Activated T-helper 17 cell treated with anti-CD3 and anti-CD28 coated beads, Interleukin-2, amount 50 U/mL, for 72 hours (primary cell): Measurements from ENCODE around the gene TMEM154. TPM values are rescaled to one million over a fixed set of nuclear protein-coding genes. Genes with fewer than 3 reads are reported as not detected.

Experiments used
- ATAC-seq: fragments of 150-1000 bp; cut with Tn5 transposase; replicated peaks from 2 replicates; pipeline ENCODE4 v1.10.0; 2021; ENCODE audit warnings: mild to moderate bottlenecking, moderate library complexity
- H3K27ac Mint-ChIP-seq: one replicate; pipeline ENCODE4 v1.8.0; 2022; ENCODE audit warnings: mixed read lengths
- H3K27me3 Mint-ChIP-seq: one replicate; pipeline ENCODE4 v1.8.0; 2022; ENCODE audit warnings: mixed read lengths
- H3K36me3 Mint-ChIP-seq: one replicate; pipeline ENCODE4 v1.8.0; 2022; ENCODE audit warnings: low read depth, mild to moderate bottlenecking, mixed read lengths
- H3K4me1 Mint-ChIP-seq: one replicate; pipeline ENCODE4 v1.8.0; 2022; ENCODE audit warnings: mixed read lengths
- H3K4me3 Mint-ChIP-seq: one replicate; pipeline ENCODE4 v1.8.0; 2022; ENCODE audit warnings: mild to moderate bottlenecking, mixed read lengths
- H3K9me3 Mint-ChIP-seq: one replicate; pipeline ENCODE4 v1.8.0; 2022; ENCODE audit warnings: mixed read lengths
- total RNA-seq, 2 donors: library from RNA; stranded (reverse); gene quantifications; one replicate each; pipeline ENCODE4 v1.2.3, GENCODE V29; 2022

The TMEM154 gene
- total RNA-seq, 2 donors from 2014 or later, result 8.6 to 18.0 TPM

- Mint-ChIP-seq H3K4me1 (peaks cover 18% of the 10 kb centered on the region), H3K4me3 (peak overlapping the region; percentile 56), H3K36me3 (peaks cover 14% of the 10 kb centered on the region), H3K27ac (peak overlapping the region; percentile 90), H3K9me3 (no peaks in the 10 kb centered on the region), H3K27me3 (no peaks in the 10 kb centered on the region)
- ATAC-seq, result peak; percentile 85
These were observed 36.4 kb downstream of the TMEM154 start for GRCh38 chr4:152643153-152644035.

- H3K36me3 Mint-ChIP-seq, result peaks cover 6% of the 10 kb centered on the region
- H3K27ac Mint-ChIP-seq, result peak overlapping the region; percentile 12
- H3K4me1 Mint-ChIP-seq, result peaks cover 24% of the 10 kb centered on the region
- no peak for ATAC-seq
- no peaks in the 10 kb centered on the region for H3K27me3 Mint-ChIP-seq
- no peaks in the 10 kb centered on the region for H3K9me3 Mint-ChIP-seq
- H3K4me3 Mint-ChIP-seq, result no peak overlapping the region
These were observed 39.5 kb downstream of the TMEM154 start for GRCh38 chr4:152640058-152640921.

GRCh38 chr4:152635851-152636250 lies 43.9 kb downstream of the TMEM154 start:
- peak overlapping the region; percentile 1 for H3K27ac Mint-ChIP-seq
- no peak overlapping the region for H3K4me3 Mint-ChIP-seq
- peaks cover 5% of the 10 kb centered on the region for H3K4me1 Mint-ChIP-seq
- H3K27me3 Mint-ChIP-seq, result no peaks in the 10 kb centered on the region
- no peaks in the 10 kb centered on the region for H3K9me3 Mint-ChIP-seq
- H3K36me3 Mint-ChIP-seq, result peaks cover 25% of the 10 kb centered on the region
- no peak for ATAC-seq

- Mint-ChIP-seq H3K4me1 (peaks cover 8% of the 10 kb centered on the region), H3K4me3 (no peak overlapping the region)
These were observed 45.6 kb downstream of the TMEM154 start for GRCh38 chr4:152634110-152634760.

GRCh38 chr4:152633118-152633517 lies 46.7 kb downstream of the TMEM154 start:
- Mint-ChIP-seq H3K9me3 (no peaks in the 10 kb centered on the region), H3K36me3 (peaks cover 35% of the 10 kb centered on the region), H3K27ac (no peak overlapping the region), H3K4me1 (peaks cover 8% of the 10 kb centered on the region), H3K27me3 (no peaks in the 10 kb centered on the region), H3K4me3 (no peak overlapping the region)
- ATAC-seq, result no peak

More at GRCh38 chr4:152634110-152634760, 45.6 kb downstream of the TMEM154 start:
- H3K27ac Mint-ChIP-seq, result no peak overlapping the region
- ATAC-seq, result no peak
- no peaks in the 10 kb centered on the region for H3K9me3 Mint-ChIP-seq
- H3K27me3 Mint-ChIP-seq, result no peaks in the 10 kb centered on the region
- peaks cover 32% of the 10 kb centered on the region for H3K36me3 Mint-ChIP-seq

GRCh38 chr4:152630324-152630723 lies 49.5 kb downstream of the TMEM154 start:
- Mint-ChIP-seq H3K36me3 (peaks cover 36% of the 10 kb centered on the region), H3K27ac (no peak overlapping the region), H3K9me3 (no peaks in the 10 kb centered on the region), H3K4me3 (no peak overlapping the region), H3K4me1 (peaks cover 3% of the 10 kb centered on the region), H3K27me3 (no peaks in the 10 kb centered on the region)
- ATAC-seq, result no peak

- no peaks in the 10 kb centered on the region for H3K27me3 Mint-ChIP-seq
- no peak for ATAC-seq
- peaks cover 3% of the 10 kb centered on the region for H3K4me1 Mint-ChIP-seq
- H3K36me3 Mint-ChIP-seq, result peaks cover 36% of the 10 kb centered on the region
- H3K27ac Mint-ChIP-seq, result no peak overlapping the region
- no peaks in the 10 kb centered on the region for H3K9me3 Mint-ChIP-seq
- H3K4me3 Mint-ChIP-seq, result no peak overlapping the region
These were observed 49.9 kb downstream of the TMEM154 start for GRCh38 chr4:152629908-152630307.

- H3K4me1 Mint-ChIP-seq, result peaks cover 3% of the 10 kb centered on the region
- H3K4me3 Mint-ChIP-seq, result no peak overlapping the region
- H3K27me3 Mint-ChIP-seq, result no peaks in the 10 kb centered on the region
- no peaks in the 10 kb centered on the region for H3K9me3 Mint-ChIP-seq
- H3K36me3 Mint-ChIP-seq, result peaks cover 24% of the 10 kb centered on the region
- no peak for ATAC-seq
- no peak overlapping the region for H3K27ac Mint-ChIP-seq
These were observed 51.7 kb downstream of the TMEM154 start for GRCh38 chr4:152628128-152628527.

GRCh38 chr4:152626790-152627189 lies 53.0 kb downstream of the TMEM154 start:
- H3K4me1 Mint-ChIP-seq, result peaks cover 3% of the 10 kb centered on the region
- no peaks in the 10 kb centered on the region for H3K9me3 Mint-ChIP-seq
- H3K36me3 Mint-ChIP-seq, result peaks cover 17% of the 10 kb centered on the region
- no peaks in the 10 kb centered on the region for H3K27me3 Mint-ChIP-seq
- no peak overlapping the region for H3K4me3 Mint-ChIP-seq
- ATAC-seq, result no peak
- H3K27ac Mint-ChIP-seq, result peak overlapping the region; percentile 3

- no peaks in the 10 kb centered on the region for H3K27me3 Mint-ChIP-seq
These were observed 58.9 kb downstream of the TMEM154 start for GRCh38 chr4:152620915-152621314.

GRCh38 chr4:152620218-152620617 lies 59.6 kb downstream of the TMEM154 start:
- Mint-ChIP-seq H3K9me3 (peaks cover 4% of the 10 kb centered on the region), H3K4me3 (no peak overlapping the region), H3K4me1 (no peaks in the 10 kb centered on the region), H3K27ac (no peak overlapping the region), H3K36me3 (no peaks in the 10 kb centered on the region), H3K27me3 (no peaks in the 10 kb centered on the region)
- no peak for ATAC-seq

More at GRCh38 chr4:152620915-152621314, 58.9 kb downstream of the TMEM154 start:
- no peak for ATAC-seq
- Mint-ChIP-seq H3K27ac (no peak overlapping the region), H3K4me1 (no peaks in the 10 kb centered on the region), H3K4me3 (no peak overlapping the region), H3K9me3 (peaks cover 4% of the 10 kb centered on the region), H3K36me3 (no peaks in the 10 kb centered on the region)

GRCh38 chr4:152619556-152619955 lies 60.2 kb downstream of the TMEM154 start:
- ATAC-seq, result no peak
- H3K4me1 Mint-ChIP-seq, result no peaks in the 10 kb centered on the region
- H3K4me3 Mint-ChIP-seq, result no peak overlapping the region
- no peaks in the 10 kb centered on the region for H3K36me3 Mint-ChIP-seq
- H3K27me3 Mint-ChIP-seq, result no peaks in the 10 kb centered on the region
- H3K9me3 Mint-ChIP-seq, result peaks cover 4% of the 10 kb centered on the region
- H3K27ac Mint-ChIP-seq, result no peak overlapping the region

GRCh38 chr4:152618971-152619370 lies 60.8 kb downstream of the TMEM154 start:
- no peak for ATAC-seq
- no peaks in the 10 kb centered on the region for H3K4me1 Mint-ChIP-seq
- no peak overlapping the region for H3K4me3 Mint-ChIP-seq
- H3K27ac Mint-ChIP-seq, result no peak overlapping the region
- H3K9me3 Mint-ChIP-seq, result peaks cover 4% of the 10 kb centered on the region
- H3K27me3 Mint-ChIP-seq, result peaks cover 4% of the 10 kb centered on the region
- H3K36me3 Mint-ChIP-seq, result no peaks in the 10 kb centered on the region

GRCh38 chr4:152616804-152617203 lies 63.0 kb downstream of the TMEM154 start:
- H3K27ac Mint-ChIP-seq, result no peak overlapping the region
- no peaks in the 10 kb centered on the region for H3K4me1 Mint-ChIP-seq
- peaks cover 4% of the 10 kb centered on the region for H3K27me3 Mint-ChIP-seq
- H3K9me3 Mint-ChIP-seq, result peaks cover 4% of the 10 kb centered on the region
- H3K36me3 Mint-ChIP-seq, result no peaks in the 10 kb centered on the region
- no peak overlapping the region for H3K4me3 Mint-ChIP-seq
- ATAC-seq, result no peak
